ENCODE data around the gene GHITM. TPM values are rescaled to one million over a fixed set of nuclear protein-coding genes. Genes with fewer than 3 reads are reported as not detected.

Gene GHITM
- total and polyA plus RNA-seq, 2 experiments from 2014 or later = 97.1 to 105 TPM

- no peak overlapping the region for H3K4me2 ChIP-seq
- no peak overlapping the region for H3K4me3 ChIP-seq
- no peaks in the 10 kb centered on the region for H3K36me3 ChIP-seq (ENCODE audit: insufficient read depth)
- H3F3A ChIP-seq (replicated peaks; ENCODE audit: low read depth) = no peaks in the 10 kb centered on the region
- TF ChIP-seq EZH2phosphoT487 (IDR thresholded peaks at IDR 0.05; ENCODE audit: unreplicated experiment) (no peak), CREB1 (CRISPR knock-in tag; IDR thresholded peaks at IDR 0.05; ENCODE audit: low read depth) (no peak), ZNF462 (CRISPR knock-in tag; IDR thresholded peaks at IDR 0.05) (no peak), ETS1 (IDR thresholded peaks at IDR 0.05) (no peak), STAT1 (IDR thresholded peaks at IDR 0.05; ENCODE audit: unreplicated experiment) (no peak), JUNB (IDR thresholded peaks at IDR 0.05; ENCODE audit: unreplicated experiment) (no peak), POLR2AphosphoS5 (IDR thresholded peaks at IDR 0.05; ENCODE audit: low read depth) (no peak)
- ATAC-seq = no peak
- Mint-ChIP-seq H3K27me3 (ENCODE audit: insufficient read depth, low read depth, poor library complexity) (peaks cover 11% of the 10 kb centered on the region), H3K4me1 (no peaks in the 10 kb centered on the region), H3K36me3 (ENCODE audit: low read depth) (no peaks in the 10 kb centered on the region), H3K27ac (no peak overlapping the region), H3K4me3 (no peak overlapping the region), H3K9me3 (no peaks in the 10 kb centered on the region)
- DNase-seq (ENCODE audit: low spot score) = no peak
- peaks cover 14% of the 10 kb centered on the region for H3K27me3 ChIP-seq (ENCODE audit: insufficient read depth)
- no peaks in the 10 kb centered on the region for H3K79me2 ChIP-seq (replicated peaks; ENCODE audit: insufficient read depth)
- no peaks in the 10 kb centered on the region for H3K4me1 ChIP-seq (ENCODE audit: insufficient read depth)
- H3K9me2 ChIP-seq (ENCODE audit: insufficient read depth) = no peaks in the 10 kb centered on the region
- no peaks in the 10 kb centered on the region for H4K20me1 ChIP-seq (replicated peaks; ENCODE audit: insufficient read depth)
- no peak overlapping the region for H2AFZ ChIP-seq
- H3K27ac ChIP-seq (ENCODE audit: low read depth) = no peak overlapping the region
Measured at GRCh38 chr10:84188815-84189214, 49.5 kb downstream of the GHITM start.
